ENCODE measurements around the gene GPR26.

- TF ChIP-seq EZH2 (IDR thresholded peaks at IDR 0.05; ENCODE audit: insufficient read depth, poor library complexity, severe bottlenecking) (no peak), EZH2phosphoT487 (IDR thresholded peaks at IDR 0.05; ENCODE audit: insufficient read depth, low read depth) (no peak)
Observed at GRCh38 chr10:123669886-123670285, 3.7 kb downstream of the GPR26 start.

Data from GM23248 (cell line).